EH (cell line): ENCODE measurements around the gene COA1.
"Not testable (repeated sequence)": the region's sequence is repeated elsewhere in the genome, so short reads cannot be mapped to it uniquely, and the experiment has no call there.

Experiments
- DNase-seq: peaks from one replicate; pipeline ENCODE4 v3.0.0-alpha.2; 2015; ENCODE audit warnings: low read depth

Gene COA1

GRCh38 chr7:43726466-43726865 lies 2.9 kb downstream of the COA1 start:
- no peak for DNase-seq

GRCh38 chr7:43725251-43725650 lies 4.1 kb downstream of the COA1 start:
- DNase-seq: no peak

GRCh38 chr7:43723007-43723341 lies 6.3 kb downstream of the COA1 start:
- DNase-seq: no peak

- DNase-seq: peak; percentile 69
Observed at GRCh38 chr7:43721193-43721806, 8.0 kb downstream of the COA1 start.

GRCh38 chr7:43716598-43716997 lies 12.7 kb downstream of the COA1 start:
- DNase-seq: no peak

- not testable (repeated sequence) for DNase-seq
Observed at GRCh38 chr7:43715966-43716365, 13.4 kb downstream of the COA1 start.

- no peak for DNase-seq
Observed at GRCh38 chr7:43711503-43711902, 17.8 kb downstream of the COA1 start.

- not testable (repeated sequence) for DNase-seq
Observed at GRCh38 chr7:43708055-43708454, 21.3 kb downstream of the COA1 start.

- no peak for DNase-seq
Observed at GRCh38 chr7:43703573-43703972, 25.8 kb downstream of the COA1 start.

- no peak for DNase-seq
Observed at GRCh38 chr7:43702974-43703373, 26.3 kb downstream of the COA1 start.

- DNase-seq: no peak
Observed at GRCh38 chr7:43701929-43702328, 27.4 kb downstream of the COA1 start.

- peak; percentile 54 for DNase-seq
Observed at GRCh38 chr7:43701500-43701854, 27.8 kb downstream of the COA1 start.

GRCh38 chr7:43700646-43701499 lies 28.4 kb downstream of the COA1 start:
- no peak for DNase-seq

GRCh38 chr7:43700059-43700501 lies 29.2 kb downstream of the COA1 start:
- peak; percentile 74 for DNase-seq

- peak; percentile 53 for DNase-seq
Observed at GRCh38 chr7:43698460-43699255, 30.7 kb downstream of the COA1 start.

- peak; percentile 57 for DNase-seq
Observed at GRCh38 chr7:43697690-43698089, 31.6 kb downstream of the COA1 start.

GRCh38 chr7:43695365-43695764 lies 34.0 kb downstream of the COA1 start:
- no peak for DNase-seq

GRCh38 chr7:43694399-43694748 lies 34.9 kb downstream of the COA1 start:
- peak; percentile 94 for DNase-seq

GRCh38 chr7:43693687-43694398 lies 35.5 kb downstream of the COA1 start:
- peak; percentile 92 for DNase-seq

GRCh38 chr7:43692582-43693373 lies 36.5 kb downstream of the COA1 start:
- DNase-seq: peak; percentile 37

- no peak for DNase-seq
Observed at GRCh38 chr7:43691611-43692010, 37.7 kb downstream of the COA1 start.
